SJCRH30 (cell line): ENCODE measurements around the gene SSH2. TPM values are rescaled to one million over a fixed set of nuclear protein-coding genes. Genes with fewer than 3 reads are reported as not detected.

Source experiments
- DNase-seq, 2 experiments: peaks; one replicate each; pipeline ENCODE4 v3.0.0-alpha.2; 2015 to 2020
- H3K27ac ChIP-seq: fragments of 250-450 bp; sonication (Bioruptor Pico); 2 replicates; pipeline ENCODE4 v1.5.1; 2020; ENCODE audit warnings: mild to moderate bottlenecking, moderate library complexity
- H3K27me3 ChIP-seq: fragments of 250-450 bp; sonication (Bioruptor Pico); 2 replicates; pipeline ENCODE4 v1.5.1; 2020; ENCODE audit warnings: mild to moderate bottlenecking, moderate library complexity
- H3K36me3 ChIP-seq: fragments of 250-450 bp; sonication (Bioruptor Pico); 2 replicates; pipeline ENCODE4 v1.5.1; 2020; ENCODE audit warnings: mild to moderate bottlenecking, moderate library complexity
- H3K4me1 ChIP-seq: fragments of 250-450 bp; sonication (Bioruptor Pico); 2 replicates; pipeline ENCODE4 v1.5.1; 2020; ENCODE audit warnings: mild to moderate bottlenecking, moderate library complexity
- H3K4me3 ChIP-seq: fragments of 250-450 bp; sonication (Bioruptor Pico); 2 replicates; pipeline ENCODE4 v1.5.1; 2020; ENCODE audit warnings: mild to moderate bottlenecking, moderate library complexity
- H3K9me3 ChIP-seq: fragments of 250-450 bp; sonication (Bioruptor Pico); replicated peaks from 2 replicates; pipeline ENCODE4 v1.5.1; 2020; ENCODE audit warnings: mild to moderate bottlenecking, moderate library complexity
- total RNA-seq: library from RNA; depleted of rRNA; stranded (reverse); fragments of >200 nt; shearing (Covaris generic); gene quantifications from 2 replicates; pipeline ENCODE4 v1.2.3, GENCODE V29; 2014

SSH2 gene
- total RNA-seq, 1 experiment from 2014 or later: 34.8 TPM

GRCh38 chr17:29709866-29710519 lies 220.0 kb downstream of the SSH2 start:
- H3K27me3 ChIP-seq: no peaks in the 10 kb centered on the region

GRCh38 chr17:29707212-29707571 lies 222.8 kb downstream of the SSH2 start:
- no peak overlapping the region for H3K27ac ChIP-seq
- H3K4me1 ChIP-seq: peaks cover 13% of the 10 kb centered on the region
- 0 out of 2 replicates have a peak, but pooled peaks cover 3% of the 10 kb centered on the region for H3K36me3 ChIP-seq
- H3K9me3 ChIP-seq: no peaks in the 10 kb centered on the region
- DNase-seq: no peak
- H3K4me3 ChIP-seq: no peak overlapping the region
- no peaks in the 10 kb centered on the region for H3K27me3 ChIP-seq

More at GRCh38 chr17:29709866-29710519, 220.0 kb downstream of the SSH2 start:
- no peaks in the 10 kb centered on the region for H3K9me3 ChIP-seq
- peaks cover 13% of the 10 kb centered on the region for H3K4me1 ChIP-seq
- H3K36me3 ChIP-seq: no peaks in the 10 kb centered on the region
- no peak for DNase-seq
- H3K27ac ChIP-seq: no peak overlapping the region
- no peak overlapping the region for H3K4me3 ChIP-seq

- Histone ChIP-seq H3K4me3 (no peak overlapping the region), H3K36me3 (0 out of 2 replicates have a peak, but pooled peaks cover 3% of the 10 kb centered on the region), H3K9me3 (no peaks in the 10 kb centered on the region), H3K27ac (no peak overlapping the region), H3K4me1 (peaks cover 12% of the 10 kb centered on the region), H3K27me3 (no peaks in the 10 kb centered on the region)
- DNase-seq: no peak
These were observed 224.0 kb downstream of the SSH2 start for GRCh38 chr17:29706045-29706431.

GRCh38 chr17:29705386-29705785 lies 224.6 kb downstream of the SSH2 start:
- Histone ChIP-seq H3K27me3 (no peaks in the 10 kb centered on the region), H3K27ac (no peak overlapping the region), H3K4me3 (no peak overlapping the region), H3K36me3 (0 out of 2 replicates have a peak, but pooled peaks cover 3% of the 10 kb centered on the region), H3K4me1 (peaks cover 8% of the 10 kb centered on the region), H3K9me3 (no peaks in the 10 kb centered on the region)
- DNase-seq: no peak

- Histone ChIP-seq H3K4me3 (no peak overlapping the region), H3K4me1 (no peaks in the 10 kb centered on the region), H3K27me3 (no peaks in the 10 kb centered on the region), H3K9me3 (0 out of 2 replicates have a peak, but pooled peaks cover 2% of the 10 kb centered on the region), H3K27ac (no peak overlapping the region), H3K36me3 (peaks cover 16% of the 10 kb centered on the region; the same call in 1 of the 2 replicates)
- DNase-seq: no peak
These were observed 230.7 kb downstream of the SSH2 start for GRCh38 chr17:29699283-29699682.

- DNase-seq: no peak
- no peaks in the 10 kb centered on the region for H3K27me3 ChIP-seq
- H3K36me3 ChIP-seq: peaks cover 18% of the 10 kb centered on the region; the same call in 1 of the 2 replicates
- no peaks in the 10 kb centered on the region for H3K4me1 ChIP-seq
- H3K4me3 ChIP-seq: no peak overlapping the region
- 0 out of 2 replicates have a peak, but pooled peaks cover 2% of the 10 kb centered on the region for H3K9me3 ChIP-seq
- no peak overlapping the region for H3K27ac ChIP-seq
These were observed 231.2 kb downstream of the SSH2 start for GRCh38 chr17:29698837-29699236.

GRCh38 chr17:29698019-29698777 lies 231.8 kb downstream of the SSH2 start:
- Histone ChIP-seq H3K27ac (no peak overlapping the region), H3K36me3 (peaks cover 20% of the 10 kb centered on the region; the same call in 1 of the 2 replicates), H3K9me3 (0 out of 2 replicates have a peak, but pooled peaks cover 2% of the 10 kb centered on the region), H3K27me3 (no peaks in the 10 kb centered on the region), H3K4me1 (no peaks in the 10 kb centered on the region), H3K4me3 (no peak overlapping the region)
- DNase-seq: no peak

GRCh38 chr17:29697371-29697770 lies 232.7 kb downstream of the SSH2 start:
- Histone ChIP-seq H3K4me3 (no peak overlapping the region), H3K27me3 (no peaks in the 10 kb centered on the region), H3K9me3 (0 out of 2 replicates have a peak, but pooled peaks cover 2% of the 10 kb centered on the region), H3K36me3 (peaks cover 17% of the 10 kb centered on the region; the same call in 1 of the 2 replicates), H3K4me1 (peaks cover 3% of the 10 kb centered on the region), H3K27ac (no peak overlapping the region)
- DNase-seq: no peak

- H3K4me1 ChIP-seq: peaks cover 6% of the 10 kb centered on the region
- H3K27ac ChIP-seq: no peak overlapping the region
- no peaks in the 10 kb centered on the region for H3K27me3 ChIP-seq
- no peak for DNase-seq
- H3K4me3 ChIP-seq: no peak overlapping the region
- H3K9me3 ChIP-seq: 0 out of 2 replicates have a peak, but pooled peaks cover 2% of the 10 kb centered on the region
- peaks cover 17% of the 10 kb centered on the region; the same call in 1 of the 2 replicates for H3K36me3 ChIP-seq
These were observed 235.0 kb downstream of the SSH2 start for GRCh38 chr17:29694918-29695563.

GRCh38 chr17:29693751-29694150 lies 236.3 kb downstream of the SSH2 start:
- Histone ChIP-seq H3K27me3 (no peaks in the 10 kb centered on the region), H3K4me1 (peaks cover 6% of the 10 kb centered on the region), H3K4me3 (no peak overlapping the region), H3K36me3 (peaks cover 16% of the 10 kb centered on the region; the same call in 1 of the 2 replicates), H3K9me3 (0 out of 2 replicates have a peak, but pooled peaks cover 2% of the 10 kb centered on the region), H3K27ac (no peak overlapping the region)
- no peak for DNase-seq

- Histone ChIP-seq H3K9me3 (no peaks in the 10 kb centered on the region), H3K27ac (no peak overlapping the region), H3K27me3 (no peaks in the 10 kb centered on the region), H3K4me1 (peaks cover 19% of the 10 kb centered on the region), H3K4me3 (no peak overlapping the region), H3K36me3 (peaks cover 2% of the 10 kb centered on the region; the same call in 1 of the 2 replicates)
- no peak for DNase-seq
These were observed 242.4 kb downstream of the SSH2 start for GRCh38 chr17:29687596-29687995.

GRCh38 chr17:29686993-29687590 lies 242.9 kb downstream of the SSH2 start:
- Histone ChIP-seq H3K4me3 (no peak overlapping the region), H3K36me3 (peaks cover 2% of the 10 kb centered on the region; the same call in 1 of the 2 replicates), H3K27ac (no peak overlapping the region), H3K27me3 (no peaks in the 10 kb centered on the region), H3K9me3 (no peaks in the 10 kb centered on the region), H3K4me1 (peaks cover 18% of the 10 kb centered on the region)
- DNase-seq: no peak

- Histone ChIP-seq H3K27ac (peak overlapping the region; percentile 79), H3K9me3 (no peaks in the 10 kb centered on the region), H3K4me3 (no peak overlapping the region), H3K36me3 (peaks cover 2% of the 10 kb centered on the region; the same call in 1 of the 2 replicates), H3K27me3 (no peaks in the 10 kb centered on the region), H3K4me1 (peaks cover 18% of the 10 kb centered on the region)
- DNase-seq: peak; percentile 28 to 58
These were observed 246.5 kb downstream of the SSH2 start for GRCh38 chr17:29683481-29683880.

GRCh38 chr17:29682987-29683386 lies 247.0 kb downstream of the SSH2 start:
- Histone ChIP-seq H3K4me1 (peaks cover 18% of the 10 kb centered on the region), H3K36me3 (peaks cover 2% of the 10 kb centered on the region; the same call in 1 of the 2 replicates), H3K27ac (peak overlapping the region; percentile 79), H3K9me3 (no peaks in the 10 kb centered on the region), H3K4me3 (no peak overlapping the region), H3K27me3 (no peaks in the 10 kb centered on the region)
- DNase-seq: peak; percentile 47 to 76
